Suprapubic skin (tissue), 4 donors: ENCODE data around the gene GCNA. TPM values are rescaled to one million over a fixed set of nuclear protein-coding genes. Genes with fewer than 3 reads are reported as not detected.
"Not testable (repeated sequence)": the region's sequence is repeated elsewhere in the genome, so short reads cannot be mapped to it uniquely, and the experiment has no call there.

Source experiments
- DNase-seq, 2 donors: peaks; one replicate each; pipeline ENCODE4 v3.0.0-alpha.2; 2019; ENCODE audit warnings: low spot score in 2 of 2
- H3K27ac ChIP-seq: fragments of 200-600 bp; sonication (generic); one replicate; pipeline ENCODE4 v1.5.1; 2019
- H3K27me3 ChIP-seq: fragments of 200-600 bp; sonication (generic); one replicate; pipeline ENCODE4 v1.5.1; 2019
- H3K36me3 ChIP-seq: fragments of 200-600 bp; sonication (generic); one replicate; pipeline ENCODE4 v1.5.1; 2019
- H3K4me1 ChIP-seq: fragments of 200-600 bp; sonication (generic); one replicate; pipeline ENCODE4 v1.5.1; 2019
- H3K4me3 ChIP-seq: fragments of 200-600 bp; sonication (generic); one replicate; pipeline ENCODE4 v1.5.1; 2019; ENCODE audit warnings: mild to moderate bottlenecking
- H3K9me3 ChIP-seq: fragments of 200-600 bp; sonication (generic); one replicate; pipeline ENCODE4 v1.5.1; 2019
- EP300 ChIP-seq: sonication (generic); formaldehyde crosslinking; IDR thresholded peaks from one replicate; pipeline ENCODE4 v1.6.1; 2017; ENCODE audit warnings: antibody characterized with exemption
- POLR2A ChIP-seq, 2 donors: fragments of 450-650 bp; IDR thresholded peaks; one replicate each; pipeline ENCODE4 v1.6.1; 2017; ENCODE audit warnings: antibody characterized with exemption in 2 of 2, mild to moderate bottlenecking in 2 of 2, moderate library complexity in 2 of 2
- POLR2AphosphoS5 ChIP-seq, 3 donors: sonication (generic); formaldehyde crosslinking; IDR thresholded peaks; one replicate each; pipeline ENCODE4 v1.6.1; 2017; ENCODE audit warnings: antibody characterized with exemption in 3 of 3
- WGBS: methylation state at CpG from one replicate; pipeline ENCODE4 v1.1.5; 2018; 5-methylcytosine and 5-hydroxymethylcytosine counted together
- total RNA-seq, 4 donors: library from RNA; depleted of rRNA; stranded (reverse); fragments of >200 nt; gene quantifications; one replicate each; pipeline ENCODE4 v1.1.0, GENCODE V29; 2016
- TF ChIP-seq, protein P1 (sequence below), 2 donors: fragments of 200-600 bp in 1 of 2; fragments of 450-650 bp in 1 of 2; sonication (generic) in 1 of 2; IDR thresholded peaks; one replicate each; pipeline ENCODE4 v1.5.1; 2016 to 2019; ENCODE audit warnings: antibody characterized with exemption in 2 of 2, mild to moderate bottlenecking in 1 of 2, moderate library complexity in 1 of 2

GCNA gene
- total RNA-seq, 4 donors from 2014 or later: 0.47 to 5.5 (median 0.99) TPM

GRCh38 chrX:71558920-71559319 lies 19.3 kb upstream of the GCNA start:
- Histone ChIP-seq H3K27ac (no peak overlapping the region), H3K27me3 (no peaks in the 10 kb centered on the region), H3K4me3 (no peak overlapping the region), H3K36me3 (peaks cover 71% of the 10 kb centered on the region), H3K4me1 (no peaks in the 10 kb centered on the region), H3K9me3 (no peaks in the 10 kb centered on the region)
- DNase-seq: no peak
- TF ChIP-seq EP300 (no peak), POLR2AphosphoS5 (IDR thresholded peaks at IDR 0.05) (no peak), POLR2A (IDR thresholded peaks at IDR 0.05) (no peak)
- TF ChIP-seq, protein P1, sequence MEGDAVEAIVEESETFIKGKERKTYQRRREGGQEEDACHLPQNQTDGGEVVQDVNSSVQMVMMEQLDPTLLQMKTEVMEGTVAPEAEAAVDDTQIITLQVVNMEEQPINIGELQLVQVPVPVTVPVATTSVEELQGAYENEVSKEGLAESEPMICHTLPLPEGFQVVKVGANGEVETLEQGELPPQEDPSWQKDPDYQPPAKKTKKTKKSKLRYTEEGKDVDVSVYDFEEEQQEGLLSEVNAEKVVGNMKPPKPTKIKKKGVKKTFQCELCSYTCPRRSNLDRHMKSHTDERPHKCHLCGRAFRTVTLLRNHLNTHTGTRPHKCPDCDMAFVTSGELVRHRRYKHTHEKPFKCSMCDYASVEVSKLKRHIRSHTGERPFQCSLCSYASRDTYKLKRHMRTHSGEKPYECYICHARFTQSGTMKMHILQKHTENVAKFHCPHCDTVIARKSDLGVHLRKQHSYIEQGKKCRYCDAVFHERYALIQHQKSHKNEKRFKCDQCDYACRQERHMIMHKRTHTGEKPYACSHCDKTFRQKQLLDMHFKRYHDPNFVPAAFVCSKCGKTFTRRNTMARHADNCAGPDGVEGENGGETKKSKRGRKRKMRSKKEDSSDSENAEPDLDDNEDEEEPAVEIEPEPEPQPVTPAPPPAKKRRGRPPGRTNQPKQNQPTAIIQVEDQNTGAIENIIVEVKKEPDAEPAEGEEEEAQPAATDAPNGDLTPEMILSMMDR (IDR thresholded peaks at IDR 0.05): no peak
- WGBS: 80% methylated on average over 5 of the region's 5 CpGs

DNA sequence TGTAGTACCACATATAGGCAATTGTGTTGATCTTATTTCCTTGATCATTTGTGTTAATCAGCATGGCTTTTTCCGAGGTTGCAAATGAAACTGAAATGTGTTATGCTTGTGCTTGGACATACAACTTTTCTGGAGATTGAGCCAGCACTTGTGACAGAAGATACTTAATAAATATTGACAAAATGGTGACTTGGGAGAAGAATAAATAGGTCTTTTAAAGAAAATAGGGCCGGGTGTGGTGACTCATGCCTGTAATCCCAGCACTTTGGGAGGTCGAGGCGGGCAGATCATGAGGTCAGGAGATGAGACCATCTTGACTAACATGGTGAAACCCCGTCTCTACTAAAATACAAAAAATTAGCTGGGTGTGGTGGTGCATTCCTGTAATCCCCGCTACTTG lies 18.5 kb upstream of the GCNA start:
- not testable (repeated sequence) for H3K4me3 ChIP-seq, H3K27ac ChIP-seq, H3K4me1 ChIP-seq, H3K9me3 ChIP-seq, H3K27me3 ChIP-seq, DNase-seq
- H3K36me3 ChIP-seq: peaks cover 79% of the 10 kb centered on the region
- WGBS: 85% methylated on average over 6 of the region's 6 CpGs

- no peak for TF ChIP-seq EP300
- no peak for TF ChIP-seq POLR2A (IDR thresholded peaks at IDR 0.05)
- TF ChIP-seq POLR2AphosphoS5 (IDR thresholded peaks at IDR 0.05): no peak
- TF ChIP-seq, protein P1 (IDR thresholded peaks at IDR 0.05): no peak
Measured at GRCh38 chrX:71563921-71564320, 14.3 kb upstream of the GCNA start.

DNA sequence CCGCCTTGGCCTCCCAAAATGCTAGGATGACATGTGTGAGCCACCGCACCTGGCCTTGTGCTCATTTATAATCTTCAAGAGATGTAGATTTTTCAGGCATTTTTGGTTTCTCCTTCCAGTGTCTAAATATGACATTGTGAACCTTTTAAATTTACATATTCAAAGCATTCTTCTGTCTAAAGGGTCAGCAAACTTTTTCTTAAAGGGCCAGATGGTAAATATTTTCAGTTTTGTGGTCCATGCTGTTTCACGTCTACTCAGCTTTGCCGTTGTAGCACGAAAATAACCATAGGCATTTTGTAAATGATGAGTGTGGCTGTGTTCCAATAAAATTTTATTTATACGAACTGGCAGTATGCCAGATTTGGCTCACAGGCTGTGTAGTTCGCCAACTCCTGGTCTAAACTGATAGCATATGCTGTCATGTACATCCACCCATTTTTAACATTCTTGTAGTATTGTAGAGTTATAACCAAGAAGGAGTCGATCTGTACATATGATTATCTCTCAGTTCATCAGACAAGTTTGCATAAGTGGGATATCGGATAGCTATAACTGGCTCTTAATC lies 12.7 kb upstream of the GCNA start:
- H3K4me3 ChIP-seq: no peak overlapping the region
- DNase-seq: no peak
- H3K9me3 ChIP-seq: no peaks in the 10 kb centered on the region
- H3K36me3 ChIP-seq: peaks cover 87% of the 10 kb centered on the region
- WGBS: 64% methylated on average over 9 of the region's 9 CpGs
- no peaks in the 10 kb centered on the region for H3K4me1 ChIP-seq
- H3K27me3 ChIP-seq: no peaks in the 10 kb centered on the region
- no peak for TF ChIP-seq POLR2A (IDR thresholded peaks at IDR 0.05)
- no peak for TF ChIP-seq POLR2AphosphoS5 (IDR thresholded peaks at IDR 0.05)
- TF ChIP-seq, protein P1 (IDR thresholded peaks at IDR 0.05): no peak
- TF ChIP-seq EP300: no peak
- no peak overlapping the region for H3K27ac ChIP-seq

More at GRCh38 chrX:71563921-71564320, 14.3 kb upstream of the GCNA start:
- H3K4me3 ChIP-seq: no peak overlapping the region
- no peaks in the 10 kb centered on the region for H3K4me1 ChIP-seq
- DNase-seq: no peak
- peaks cover 83% of the 10 kb centered on the region for H3K36me3 ChIP-seq
- no peaks in the 10 kb centered on the region for H3K27me3 ChIP-seq
- WGBS: 57% methylated on average over 1 of the region's 1 CpG
- no peak overlapping the region for H3K27ac ChIP-seq
- H3K9me3 ChIP-seq: no peaks in the 10 kb centered on the region

GRCh38 chrX:71571390-71571789 lies 6.8 kb upstream of the GCNA start:
- H3K27me3 ChIP-seq, H3K9me3 ChIP-seq, H3K27ac ChIP-seq, H3K4me3 ChIP-seq, H3K4me1 ChIP-seq, DNase-seq: not testable (repeated sequence)
- 90% methylated on average over 8 of the region's 8 CpGs for WGBS
- peaks cover 72% of the 10 kb centered on the region for H3K36me3 ChIP-seq

- Histone ChIP-seq H3K27ac (no peak overlapping the region), H3K36me3 (peaks cover 56% of the 10 kb centered on the region), H3K4me1 (no peaks in the 10 kb centered on the region), H3K9me3 (no peaks in the 10 kb centered on the region), H3K4me3 (no peak overlapping the region), H3K27me3 (no peaks in the 10 kb centered on the region)
- DNase-seq: no peak
- 62% methylated on average over 2 of the region's 2 CpGs for WGBS
- TF ChIP-seq, protein P1 (IDR thresholded peaks at IDR 0.05): no peak
- TF ChIP-seq EP300 (no peak), POLR2A (IDR thresholded peaks at IDR 0.05) (no peak), POLR2AphosphoS5 (IDR thresholded peaks at IDR 0.05) (no peak)
Measured at GRCh38 chrX:71573590-71573989, 4.6 kb upstream of the GCNA start.
